Neuronal stem cell (in vitro differentiated cells): Measurements from ENCODE around the gene BCR.
A peak's percentile ranks its signal among the peaks of the same experiment; 100 is the strongest.

Experiments used
- DNase-seq: peaks from one replicate; pipeline ENCODE4 v3.0.0-alpha.2; 2013; ENCODE audit warnings: low spot score
- H2AFZ ChIP-seq: one replicate; pipeline ENCODE4 v1.6.1; 2013; ENCODE audit warnings: mild to moderate bottlenecking, low read length, inconsistent platforms
- H2AK5ac ChIP-seq: 2 replicates; pipeline ENCODE4 v1.6.1; 2013; ENCODE audit warnings: low read depth, mild to moderate bottlenecking, inconsistent platforms, low read length, moderate library complexity, mixed read lengths
- H2BK120ac ChIP-seq: 2 replicates; pipeline ENCODE4 v1.6.1; 2013; ENCODE audit warnings: low read depth, mild to moderate bottlenecking, inconsistent platforms, low read length, moderate library complexity, mixed read lengths
- H2BK12ac ChIP-seq: one replicate; pipeline ENCODE4 v1.6.1; 2013; ENCODE audit warnings: low read length, inconsistent platforms
- H2BK15ac ChIP-seq: 2 replicates; pipeline ENCODE4 v1.6.1; 2013; ENCODE audit warnings: mild to moderate bottlenecking, low read length, inconsistent platforms, mixed read lengths
- H2BK5ac ChIP-seq: one replicate; pipeline ENCODE4 v1.6.1; 2013; ENCODE audit warnings: inconsistent platforms, mild to moderate bottlenecking, low read length, moderate library complexity
- H3K14ac ChIP-seq: one replicate; pipeline ENCODE4 v1.6.1; 2013; ENCODE audit warnings: low read length, inconsistent platforms
- H3K18ac ChIP-seq: 2 replicates; pipeline ENCODE4 v1.6.1; 2013; ENCODE audit warnings: low read length, inconsistent platforms
- H3K23ac ChIP-seq: 2 replicates; pipeline ENCODE4 v1.6.1; 2013; ENCODE audit warnings: low read depth, mild to moderate bottlenecking, mixed read lengths, low read length, inconsistent platforms; ENCODE audit not compliant: poor library complexity
- H3K27ac ChIP-seq: replicated peaks from 3 replicates; pipeline ENCODE4 v1.5.1; 2013; ENCODE audit warnings: low read length, inconsistent platforms
- H3K27me3 ChIP-seq, 3 experiments: 2 replicates each; pipeline ENCODE4 v1.6.1; 2013; ENCODE audit warnings: low read length in 3 of 3, mild to moderate bottlenecking in 2 of 3, inconsistent platforms in 1 of 3, low read depth in 1 of 3, mixed read lengths in 1 of 3, moderate library complexity in 1 of 3; ENCODE audit not compliant: control insufficient read depth in 3 of 3, insufficient read depth in 3 of 3
- H3K36me3 ChIP-seq, 2 donors: replicated peaks in 1 of 2; 2 replicates each; pipeline ENCODE4 v1.6.1; 2013; ENCODE audit warnings: low read length in 2 of 2; ENCODE audit not compliant: control insufficient read depth in 2 of 2, insufficient read depth in 2 of 2
- H3K4ac ChIP-seq: 2 replicates; pipeline ENCODE4 v1.6.1; 2013; ENCODE audit warnings: inconsistent platforms, mild to moderate bottlenecking, low read length, moderate library complexity
- H3K4me1 ChIP-seq, 2 donors: 1 replicate in 1 of 2; 2 replicates in 1 of 2; pipeline ENCODE4 v1.6.1; 2013; ENCODE audit warnings: low read length in 2 of 2, low read depth in 1 of 2; ENCODE audit not compliant: control insufficient read depth in 2 of 2, insufficient read depth in 1 of 2
- H3K4me2 ChIP-seq: one replicate; pipeline ENCODE4 v1.6.1; 2013; ENCODE audit warnings: mild to moderate bottlenecking, low read length, inconsistent platforms; ENCODE audit not compliant: insufficient read depth, poor library complexity, severe bottlenecking
- H3K4me3 ChIP-seq, 2 donors: 2 replicates each; pipeline ENCODE4 v1.5.1; 2013; ENCODE audit warnings: low read length in 2 of 2, mild to moderate bottlenecking in 2 of 2, inconsistent platforms in 1 of 2, moderate library complexity in 1 of 2
- H3K79me1 ChIP-seq: one replicate; pipeline ENCODE4 v1.6.1; 2013; ENCODE audit warnings: low read depth, mild to moderate bottlenecking, inconsistent platforms, low read length, moderate library complexity
- H3K9ac ChIP-seq: one replicate; pipeline ENCODE4 v1.6.1; 2013; ENCODE audit warnings: mild to moderate bottlenecking, low read depth, low read length, inconsistent platforms; ENCODE audit not compliant: poor library complexity
- H3K9me3 ChIP-seq, 2 donors: replicated peaks in 1 of 2; 2 replicates each; pipeline versions ENCODE3 to v1.6.1; 2013; ENCODE audit warnings: low read length in 2 of 2, mild to moderate bottlenecking in 2 of 2, inconsistent platforms in 1 of 2, low read depth in 1 of 2, mixed read lengths in 1 of 2, moderate library complexity in 1 of 2; ENCODE audit not compliant: control insufficient read depth in 2 of 2, insufficient read depth in 1 of 2
- H4K8ac ChIP-seq: one replicate; pipeline ENCODE4 v1.6.1; 2013; ENCODE audit warnings: low read depth, mild to moderate bottlenecking, inconsistent platforms, low read length, moderate library complexity
- H4K91ac ChIP-seq: one replicate; pipeline ENCODE4 v1.6.1; 2013; ENCODE audit warnings: low read length, low read depth, mild to moderate bottlenecking, inconsistent platforms; ENCODE audit not compliant: poor library complexity
- WGBS, 2 donors: extraction: QIAGEN DNeasy Blood & Tissue Kit; methylation state at CpG; one replicate each; pipeline ENCODE4 v1.1.7; 2013; ENCODE audit warnings: missing lambda C conversion rate in 2 of 2, mixed read lengths in 1 of 2; ENCODE audit not compliant: insufficient read length in 2 of 2, insufficient replicate concordance in 1 of 2; ENCODE audit errors: extremely low coverage in 2 of 2; 5-methylcytosine and 5-hydroxymethylcytosine counted together

Gene BCR

GRCh38 chr22:23214398-23214797 lies 34.1 kb downstream of the BCR start:
- H2BK12ac ChIP-seq = no peak overlapping the region
- no peak overlapping the region for H3K4me2 ChIP-seq
- peak overlapping the region; percentile 95 for H3K23ac ChIP-seq
- H3K36me3 ChIP-seq = peaks cover 2 to 9% of the 10 kb centered on the region in 2 donors
- no peak overlapping the region for H3K4ac ChIP-seq
- H3K9ac ChIP-seq = no peak overlapping the region
- H2AFZ ChIP-seq = no peak overlapping the region
- H3K9me3 ChIP-seq = no peaks in the 10 kb centered on the region
- H3K14ac ChIP-seq = no peak overlapping the region
- H4K91ac ChIP-seq = no peak overlapping the region
- H2AK5ac ChIP-seq = no peak overlapping the region
- H3K27me3 ChIP-seq = no peaks in the 10 kb centered on the region
- peaks cover 18 to 19% of the 10 kb centered on the region in 2 donors for H3K4me1 ChIP-seq
- no peak overlapping the region for H2BK120ac ChIP-seq
- peak overlapping the region; percentile 15 for H3K18ac ChIP-seq
- no peak overlapping the region for H3K4me3 ChIP-seq
- H3K79me1 ChIP-seq = peaks cover 13% of the 10 kb centered on the region
- H3K27ac ChIP-seq = no peak overlapping the region
- no peak overlapping the region for H2BK5ac ChIP-seq
- no peak overlapping the region for H4K8ac ChIP-seq
- WGBS, 2 donors = no CpG with 5 or more reads among the region's 9 CpGs
- DNase-seq = no peak
- no peak overlapping the region for H2BK15ac ChIP-seq

GRCh38 chr22:23215294-23216241 lies 35.3 kb downstream of the BCR start:
- no peak overlapping the region for H2BK15ac ChIP-seq
- no peak overlapping the region for H3K4ac ChIP-seq
- H4K91ac ChIP-seq = no peak overlapping the region
- H3K18ac ChIP-seq = no peak overlapping the region
- H3K27me3 ChIP-seq = no peaks in the 10 kb centered on the region
- H4K8ac ChIP-seq = no peak overlapping the region
- no peak overlapping the region for H3K27ac ChIP-seq
- H3K14ac ChIP-seq = peak overlapping the region; percentile 5
- H3K4me1 ChIP-seq = peaks cover 28 to 30% of the 10 kb centered on the region in 2 donors
- H2AFZ ChIP-seq = no peak overlapping the region
- no peak overlapping the region for H2AK5ac ChIP-seq
- H3K9me3 ChIP-seq = no peaks in the 10 kb centered on the region
- H3K9ac ChIP-seq = no peak overlapping the region
- no peak for DNase-seq
- no peak overlapping the region for H2BK120ac ChIP-seq
- H3K79me1 ChIP-seq = peaks cover 19% of the 10 kb centered on the region
- no peak overlapping the region for H3K4me3 ChIP-seq
- H3K36me3 ChIP-seq = peaks cover 2 to 9% of the 10 kb centered on the region in 2 donors
- H2BK12ac ChIP-seq = no peak overlapping the region
- H3K23ac ChIP-seq = peak overlapping the region; percentile 26
- no peak overlapping the region for H2BK5ac ChIP-seq
- WGBS, 2 donors = no CpG with 5 or more reads among the region's 12 CpGs
- H3K4me2 ChIP-seq = no peak overlapping the region

DNA sequence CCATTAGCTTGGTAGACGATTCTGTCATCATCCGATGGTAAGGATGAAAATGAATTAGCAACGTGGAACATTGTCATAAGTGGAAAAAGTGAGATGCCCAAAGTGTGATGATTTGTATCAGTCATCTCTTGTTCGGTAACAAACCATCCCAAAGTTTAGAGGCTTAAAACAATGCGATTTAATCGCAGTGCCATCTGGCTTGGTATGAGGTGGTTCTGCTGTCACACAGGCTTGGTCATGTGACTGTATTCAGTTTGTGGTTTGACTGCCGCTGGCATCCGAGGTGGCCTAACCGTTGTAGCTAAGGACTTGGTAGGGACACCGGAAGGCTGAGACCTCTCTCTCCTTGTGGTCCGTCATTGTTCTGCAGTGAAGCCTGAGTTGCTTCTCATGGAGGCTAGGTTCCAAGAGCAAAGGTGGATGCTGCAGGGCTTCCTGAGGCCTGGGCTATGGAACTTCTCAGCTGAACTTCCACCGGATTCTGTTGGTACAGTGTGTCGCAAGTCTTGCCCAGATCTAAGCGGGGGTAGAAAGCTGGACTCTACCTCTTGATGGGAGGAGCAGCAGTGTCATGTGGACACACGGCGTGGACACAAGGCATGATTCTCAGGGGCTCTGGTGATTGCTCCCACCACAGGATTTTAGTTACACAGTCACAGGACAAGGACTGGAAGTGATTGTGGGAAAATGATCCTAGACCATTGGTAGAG lies 36.3 kb downstream of the BCR start:
- Histone ChIP-seq H3K9me3 (no peaks in the 10 kb centered on the region), H3K9ac (no peak overlapping the region), H3K27me3 (no peaks in the 10 kb centered on the region), H3K23ac (peak overlapping the region; percentile 21), H3K36me3 (peaks cover 2 to 9% of the 10 kb centered on the region in 2 donors), H3K4ac (no peak overlapping the region), H3K14ac (no peak overlapping the region), H3K4me1 (peaks cover 28 to 30% of the 10 kb centered on the region in 2 donors), H3K18ac (no peak overlapping the region), H4K91ac (no peak overlapping the region), H3K4me2 (no peak overlapping the region), H2AFZ (no peak overlapping the region), H2BK5ac (no peak overlapping the region), H3K27ac (no peak overlapping the region), H2BK12ac (no peak overlapping the region), H3K4me3 (no peak overlapping the region), H3K79me1 (peaks cover 19% of the 10 kb centered on the region), H2BK15ac (no peak overlapping the region), H2AK5ac (no peak overlapping the region), H4K8ac (no peak overlapping the region), H2BK120ac (no peak overlapping the region)
- no peak for DNase-seq
- no CpG with 5 or more reads among the region's 16 CpGs for WGBS, 2 donors
